Spleen (tissue), 11 donors: ENCODE data around the gene RPS6KA2. TPM values are rescaled to one million over a fixed set of nuclear protein-coding genes. Genes with fewer than 3 reads are reported as not detected.

Experiments
- DNase-seq: peaks from one replicate; pipeline ENCODE4 v3.0.0-alpha.2; 2020
- H3K27ac ChIP-seq, 8 donors: fragments of 200-600 bp; sonication (generic) in 7 of 8; 1 replicate in 4 of 8; 2 replicates in 4 of 8; pipeline versions ENCODE4 v1.5.0 to v1.8.0; 2016 to 2021; ENCODE audit warnings: inconsistent platforms in 4 of 8, mild to moderate bottlenecking in 4 of 8, moderate library complexity in 1 of 8
- H3K27me3 ChIP-seq, 7 donors: fragments of 200-600 bp; sonication (generic) in 6 of 7; replicated peaks in 1 of 7; 1 replicate in 4 of 7; 2 replicates in 3 of 7; pipeline versions ENCODE4 v1.5.0 to v1.8.0; 2016 to 2021; ENCODE audit warnings: inconsistent platforms in 3 of 7, mild to moderate bottlenecking in 1 of 7
- H3K36me3 ChIP-seq, 6 donors: fragments of 200-600 bp; sonication (generic) in 5 of 6; 1 replicate in 4 of 6; 2 replicates in 2 of 6; pipeline versions ENCODE4 v1.5.0 to v1.8.0; 2016 to 2021; ENCODE audit warnings: inconsistent platforms in 2 of 6
- H3K4me1 ChIP-seq, 6 donors: fragments of 200-600 bp; sonication (generic) in 5 of 6; 1 replicate in 3 of 6; 2 replicates in 3 of 6; pipeline versions ENCODE4 v1.5.0 to v1.8.0; 2016 to 2021; ENCODE audit warnings: inconsistent platforms in 3 of 6
- H3K4me3 ChIP-seq, 8 donors: fragments of 200-600 bp; sonication (generic) in 7 of 8; 1 replicate in 4 of 8; 2 replicates in 4 of 8; pipeline versions ENCODE4 v1.5.0 to v1.8.0; 2016 to 2021; ENCODE audit warnings: inconsistent platforms in 4 of 8, mild to moderate bottlenecking in 4 of 8, moderate library complexity in 2 of 8
- H3K9me3 ChIP-seq, 8 donors: fragments of 200-600 bp; sonication (generic) in 7 of 8; 1 replicate in 4 of 8; 2 replicates in 4 of 8; pipeline versions ENCODE4 v1.5.0 to v1.8.0; 2016 to 2021; ENCODE audit warnings: inconsistent platforms in 4 of 8
- POLR2A ChIP-seq, 3 donors: fragments of 450-650 bp; IDR thresholded peaks; one replicate each; pipeline ENCODE4 v1.5.1; 2017; ENCODE audit warnings: antibody characterized with exemption in 3 of 3, mild to moderate bottlenecking in 1 of 3
- POLR2AphosphoS5 ChIP-seq, 3 donors: sonication (generic); formaldehyde crosslinking; IDR thresholded peaks; one replicate each; pipeline ENCODE4 v1.5.1; 2017; ENCODE audit warnings: antibody characterized with exemption in 3 of 3
- WGBS, 5 donors: extraction: QIAGEN DNeasy Blood & Tissue Kit in 3 of 5; methylation state at CpG; one replicate each; pipeline versions ENCODE4 v1.1.5 to v1.1.7; 2013 to 2018; 5-methylcytosine and 5-hydroxymethylcytosine counted together
- intact Hi-C: fragments of 100-400 bp; cut with DNase I; formaldehyde crosslinking; loops from one replicate; pipeline ENCODE4 v1.15.0; 2023; ENCODE audit warnings: low total_unique reads
- polyA plus RNA-seq, 3 donors: library from polyadenylated mRNA; stranded (reverse); fragments of 200-250 nt; gene quantifications; one replicate each; pipeline ENCODE4 v1.2.1, GENCODE V29; 2013
- total RNA-seq, 7 donors: library from RNA; depleted of rRNA in 3 of 7; stranded (reverse); fragments of >200 nt in 3 of 7; fragmentation: NEBNext Ultra II Directional in 4 of 7; extraction: Animal tissue kit (Norgen Biotek cat#: 25700) in 4 of 7; gene quantifications; one replicate each; pipeline versions ENCODE4 v1.1.0 to v1.2.1, GENCODE V29; 2016 to 2021
- TF ChIP-seq, protein P1 (sequence below), 11 experiments: fragments of 200-600 bp in 7 of 11; fragments of 450-650 bp in 4 of 11; sonication (generic) in 4 of 11; IDR thresholded peaks in 8 of 11; conservative IDR thresholded peaks in 3 of 11; 1 replicate in 7 of 11; 2 replicates in 4 of 11; pipeline versions ENCODE4 v1.4.0 to v1.8.0; 2016 to 2021; ENCODE audit warnings: antibody characterized with exemption in 11 of 11, inconsistent platforms in 4 of 11, mild to moderate bottlenecking in 1 of 11
- donor health status: healthy with polysubstance abuse.
- donor health status: DM: no; HTN: no; CAD: no; lungs with moderate emphysema.
- donor health status: DM: no; HTN: no; CAD: no.
- donor health status: Bipolar disorder and iron deficiency.
- donor health status: healthy.
- donor health status: DM: no; HTN: no; CAD: no.
- donor health status: DM: yes; HTN: yes; CAD: no.

Gene RPS6KA2
- total and polyA plus RNA-seq, 10 donors: 7.6 to 123 (median 58.1) TPM

DNA sequence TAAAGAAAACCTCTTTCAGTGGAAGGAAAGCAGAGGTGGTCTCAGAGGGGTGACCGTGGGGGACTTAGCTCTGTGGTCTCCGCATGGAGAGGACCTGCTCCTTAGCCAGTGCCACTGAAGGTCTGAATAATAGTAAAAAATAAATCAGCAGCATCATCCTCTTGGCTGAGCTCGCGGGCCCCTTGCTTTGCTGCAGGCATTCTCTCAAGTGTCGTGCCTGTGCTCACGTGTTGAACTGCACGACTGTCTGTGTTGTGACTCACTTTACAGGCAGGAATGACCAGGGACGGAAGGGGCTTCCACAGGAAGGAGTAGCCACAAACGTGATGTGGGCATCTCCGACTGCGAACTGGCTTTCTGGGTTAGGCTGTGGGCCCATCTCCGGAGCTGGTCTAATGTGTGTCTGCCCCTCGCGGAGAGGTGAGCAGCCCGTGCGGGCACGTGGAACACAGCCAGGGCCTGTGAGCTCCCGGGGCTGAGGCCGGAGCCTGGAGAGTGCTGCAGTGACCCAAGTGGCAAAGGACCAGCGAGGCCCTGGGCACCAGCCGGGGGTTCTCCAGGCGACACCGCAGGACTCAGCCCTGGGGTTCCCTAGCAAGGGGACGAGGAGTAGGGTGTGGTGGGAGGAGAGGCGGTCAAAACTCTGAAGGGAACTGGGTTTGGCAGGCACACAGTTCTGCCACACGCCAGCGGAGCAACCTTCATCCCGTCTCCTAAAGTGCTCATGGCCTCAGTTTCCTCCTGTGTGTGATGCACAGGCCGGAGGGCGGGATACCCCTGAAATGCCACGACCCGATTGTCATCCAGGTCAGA, 129.8 kb downstream of the RPS6KA2 start:
- no peak overlapping the region for H3K4me3 ChIP-seq
- no peaks in the 10 kb centered on the region for H3K4me1 ChIP-seq
- H3K27me3 ChIP-seq: no peaks in the 10 kb centered on the region
- WGBS, 5 donors: 89 to 94% (median 93%) methylated on average over 25 to 32 of the region's 32 CpGs
- H3K27ac ChIP-seq: no peak overlapping the region
- H3K36me3 ChIP-seq: peaks cover 0 to 94% (median 22%) of the 10 kb centered on the region in 6 donors
- TF ChIP-seq POLR2AphosphoS5 (IDR thresholded peaks at IDR 0.05): peak in 1 of 3 donors; percentile 7
- TF ChIP-seq, protein P1, sequence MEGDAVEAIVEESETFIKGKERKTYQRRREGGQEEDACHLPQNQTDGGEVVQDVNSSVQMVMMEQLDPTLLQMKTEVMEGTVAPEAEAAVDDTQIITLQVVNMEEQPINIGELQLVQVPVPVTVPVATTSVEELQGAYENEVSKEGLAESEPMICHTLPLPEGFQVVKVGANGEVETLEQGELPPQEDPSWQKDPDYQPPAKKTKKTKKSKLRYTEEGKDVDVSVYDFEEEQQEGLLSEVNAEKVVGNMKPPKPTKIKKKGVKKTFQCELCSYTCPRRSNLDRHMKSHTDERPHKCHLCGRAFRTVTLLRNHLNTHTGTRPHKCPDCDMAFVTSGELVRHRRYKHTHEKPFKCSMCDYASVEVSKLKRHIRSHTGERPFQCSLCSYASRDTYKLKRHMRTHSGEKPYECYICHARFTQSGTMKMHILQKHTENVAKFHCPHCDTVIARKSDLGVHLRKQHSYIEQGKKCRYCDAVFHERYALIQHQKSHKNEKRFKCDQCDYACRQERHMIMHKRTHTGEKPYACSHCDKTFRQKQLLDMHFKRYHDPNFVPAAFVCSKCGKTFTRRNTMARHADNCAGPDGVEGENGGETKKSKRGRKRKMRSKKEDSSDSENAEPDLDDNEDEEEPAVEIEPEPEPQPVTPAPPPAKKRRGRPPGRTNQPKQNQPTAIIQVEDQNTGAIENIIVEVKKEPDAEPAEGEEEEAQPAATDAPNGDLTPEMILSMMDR (IDR thresholded peaks at IDR 0.05 in 8 of 11, conservative IDR thresholded peaks at IDR 0.05 in 3 of 11): no peak
- no peak for TF ChIP-seq POLR2A (IDR thresholded peaks at IDR 0.05)
- intact Hi-C loops: no loop called here
- DNase-seq: no peak
- no peaks in the 10 kb centered on the region for H3K9me3 ChIP-seq

DNA sequence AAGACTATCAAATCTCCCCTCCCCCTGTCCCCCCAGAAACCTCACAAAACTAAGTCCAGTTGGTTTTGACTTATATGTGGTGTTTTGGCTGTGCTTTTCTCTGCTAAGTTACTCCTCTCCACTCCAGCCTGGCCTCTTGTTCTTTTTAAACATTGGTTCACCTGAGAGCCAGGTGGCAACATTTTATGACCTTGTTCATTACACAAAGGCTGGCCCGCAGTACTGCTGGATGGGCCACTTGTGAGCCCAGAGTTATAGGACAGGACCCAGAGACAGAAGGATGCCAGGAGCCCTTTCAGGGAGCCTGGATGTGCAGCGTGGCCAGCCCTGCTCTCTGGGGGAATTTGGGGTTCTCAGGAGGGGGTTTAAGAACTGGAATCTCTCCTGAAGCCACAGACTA, 130.6 kb downstream of the RPS6KA2 start:
- intact Hi-C loops: no loop called here
- no peak overlapping the region for H3K4me3 ChIP-seq
- no peaks in the 10 kb centered on the region for H3K27me3 ChIP-seq
- TF ChIP-seq POLR2A (IDR thresholded peaks at IDR 0.05) (no peak), POLR2AphosphoS5 (IDR thresholded peaks at IDR 0.05) (no peak)
- TF ChIP-seq, protein P1 (IDR thresholded peaks at IDR 0.05 in 8 of 11, conservative IDR thresholded peaks at IDR 0.05 in 3 of 11): no peak
- peaks cover 0 to 87% (median 22%) of the 10 kb centered on the region in 6 donors for H3K36me3 ChIP-seq
- H3K27ac ChIP-seq: no peak overlapping the region
- no peaks in the 10 kb centered on the region for H3K9me3 ChIP-seq
- H3K4me1 ChIP-seq: peaks cover 0 to 2% (median 0%) of the 10 kb centered on the region in 6 donors
- 86 to 100% (median 93%) methylated on average over 1 to 2 of the region's 2 CpGs for WGBS, 5 donors
- no peak for DNase-seq

DNA sequence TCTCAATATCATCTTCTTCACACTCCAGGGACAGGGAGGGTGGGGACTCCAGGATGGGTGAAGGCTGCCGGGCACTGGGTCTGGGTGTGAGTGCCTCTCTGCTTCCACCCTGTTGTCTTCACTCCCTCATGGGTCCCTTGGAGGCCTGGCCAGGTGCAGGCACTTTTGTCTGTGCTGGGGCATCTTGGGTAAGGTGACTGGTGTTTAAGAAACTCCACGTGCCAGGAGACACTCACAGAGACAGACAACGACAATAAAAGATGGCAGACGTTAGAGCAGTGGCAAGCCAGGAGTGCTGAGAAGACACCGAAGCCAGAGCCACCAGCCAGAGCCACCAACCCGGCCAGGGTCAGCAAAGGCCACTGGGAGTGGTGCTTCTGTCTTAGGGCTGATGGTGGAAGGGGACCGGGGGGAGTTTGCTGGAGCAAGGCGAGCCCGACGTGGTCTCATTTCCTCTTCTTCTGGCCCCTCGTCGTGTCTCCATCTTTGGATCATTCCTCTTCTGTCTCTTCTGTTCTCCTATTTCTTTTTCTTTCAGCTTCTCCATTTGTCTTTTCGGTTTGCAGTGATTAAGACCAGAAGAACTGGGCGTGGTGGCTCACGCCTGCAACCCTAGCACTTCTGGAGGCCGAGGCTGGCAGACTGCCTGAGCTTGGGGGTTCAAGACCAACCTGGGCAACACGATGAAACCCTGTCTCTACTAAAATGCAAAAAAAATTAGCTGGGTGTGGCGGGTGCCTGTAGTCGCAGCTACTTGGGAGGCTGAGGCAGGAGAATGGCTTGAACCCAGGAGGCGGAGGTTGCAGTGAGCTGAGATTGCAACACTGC, 131.3 kb downstream of the RPS6KA2 start:
- 88 to 90% (median 89%) methylated on average over 20 of the region's 20 CpGs for WGBS, 5 donors
- Histone ChIP-seq H3K9me3 (no peaks in the 10 kb centered on the region), H3K4me1 (peaks cover 0 to 5% (median 0%) of the 10 kb centered on the region in 6 donors), H3K4me3 (no peak overlapping the region), H3K36me3 (peaks cover 0 to 87% (median 19%) of the 10 kb centered on the region in 6 donors), H3K27ac (no peak overlapping the region), H3K27me3 (no peaks in the 10 kb centered on the region)
- intact Hi-C loops: no loop called here
- TF ChIP-seq POLR2AphosphoS5 (IDR thresholded peaks at IDR 0.05): no peak
- DNase-seq: no peak

DNA sequence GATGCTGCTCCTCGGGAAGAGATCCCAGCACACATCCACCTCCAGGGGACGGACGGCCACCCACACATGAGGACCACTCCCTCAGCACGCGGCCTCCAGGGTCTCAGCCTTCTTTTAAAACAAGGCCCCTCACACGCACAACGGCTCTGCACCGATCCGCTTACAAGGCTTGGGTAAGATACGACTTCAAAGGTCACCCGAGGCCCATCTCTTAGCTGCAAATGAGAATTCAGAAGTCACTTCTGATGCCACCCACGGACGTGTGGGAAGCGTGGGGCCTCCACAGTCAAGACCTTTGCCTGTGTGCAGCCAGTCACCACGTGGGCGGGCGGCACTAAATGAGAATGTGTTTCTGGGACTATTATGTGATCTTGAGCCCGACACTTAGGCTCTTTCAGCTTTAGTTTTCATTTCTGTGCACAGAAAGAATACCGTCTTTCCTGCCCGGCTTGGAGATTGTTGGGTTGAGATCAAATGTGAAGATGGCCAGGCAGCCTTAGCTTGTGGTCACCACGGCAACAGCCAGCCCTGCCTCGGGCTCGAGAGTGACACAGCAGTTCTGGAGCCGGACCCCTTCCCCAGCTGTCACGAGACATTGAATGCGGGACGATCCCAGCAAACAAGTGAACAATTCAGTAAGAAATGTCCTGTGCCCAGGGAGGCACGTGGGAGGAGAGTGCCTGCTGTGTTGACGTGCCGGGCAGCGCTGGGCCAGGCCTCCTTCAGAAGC, 132.1 kb downstream of the RPS6KA2 start:
- WGBS, 5 donors: 78 to 88% (median 86%) methylated on average over 25 to 31 of the region's 31 CpGs
- H3K27ac ChIP-seq: no peak overlapping the region
- no peaks in the 10 kb centered on the region for H3K9me3 ChIP-seq
- peaks cover 0 to 5% (median 0%) of the 10 kb centered on the region in 6 donors for H3K4me1 ChIP-seq
- H3K4me3 ChIP-seq: no peak overlapping the region
- peak; percentile 54 for DNase-seq
- no peak for TF ChIP-seq POLR2AphosphoS5 (IDR thresholded peaks at IDR 0.05)
- H3K27me3 ChIP-seq: no peaks in the 10 kb centered on the region
- intact Hi-C loops: no loop called here
- H3K36me3 ChIP-seq: peaks cover 0 to 87% (median 16%) of the 10 kb centered on the region in 6 donors
